Measurements from ENCODE around the gene CHEK1.

CHEK1 gene

DNA sequence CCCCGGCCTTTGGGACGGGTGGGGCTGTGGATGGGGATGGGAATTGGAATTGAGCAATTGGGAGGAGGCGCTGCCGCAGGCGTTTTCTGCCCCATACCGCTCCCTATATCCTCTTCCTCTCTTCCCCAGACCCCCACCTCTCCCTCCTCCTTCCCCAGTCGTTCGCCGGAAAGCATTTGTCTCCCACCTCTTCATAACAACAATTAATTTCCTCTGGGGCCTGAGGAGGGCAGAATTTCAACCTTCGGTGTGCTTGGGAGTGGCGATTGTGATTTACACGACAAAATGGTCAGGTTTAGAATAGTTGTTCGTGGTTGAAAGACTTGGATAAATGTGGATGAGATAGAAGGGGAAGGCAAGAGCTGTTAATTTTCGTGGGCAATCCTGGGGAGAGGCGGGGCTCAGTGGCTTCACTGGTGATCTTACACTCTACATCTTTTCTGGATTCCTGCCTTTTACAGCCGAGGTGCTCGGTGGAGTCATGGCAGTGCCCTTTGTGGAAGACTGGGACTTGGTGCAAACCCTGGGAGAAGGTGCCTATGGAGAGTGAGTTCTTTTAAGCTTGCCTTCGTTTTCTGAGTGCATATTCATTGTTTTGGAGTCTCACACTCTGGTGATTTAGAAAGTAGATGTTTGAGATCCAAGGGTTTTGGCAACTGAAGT lies 1.5 kb downstream of the CHEK1 start:
- DNase-seq (ENCODE audit: low read depth) = no peak

GRCh38 chr11:125627236-125627910 lies 2.4 kb downstream of the CHEK1 start:
- DNase-seq (ENCODE audit: low read depth) = no peak

DNA sequence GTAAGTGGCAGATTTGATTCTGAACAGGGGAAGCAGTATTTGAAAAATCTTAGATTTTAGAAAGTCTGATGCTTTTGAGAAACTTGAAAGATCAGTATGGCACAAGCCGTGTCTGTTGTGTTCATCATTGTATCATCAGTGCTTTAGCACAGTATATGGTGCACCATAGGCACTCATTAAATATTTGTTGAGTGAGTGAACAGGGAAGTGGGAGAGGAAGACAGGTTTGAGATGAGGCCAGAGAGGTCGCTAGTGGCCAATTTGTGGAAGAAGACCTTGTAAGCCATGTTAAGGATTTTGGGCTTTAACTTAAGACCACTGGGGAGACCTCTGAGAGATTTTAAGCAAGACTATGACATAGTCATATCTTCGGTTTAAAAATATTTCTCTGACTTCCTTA lies 12.9 kb downstream of the CHEK1 start:
- no peak for DNase-seq (ENCODE audit: low read depth)

DNA sequence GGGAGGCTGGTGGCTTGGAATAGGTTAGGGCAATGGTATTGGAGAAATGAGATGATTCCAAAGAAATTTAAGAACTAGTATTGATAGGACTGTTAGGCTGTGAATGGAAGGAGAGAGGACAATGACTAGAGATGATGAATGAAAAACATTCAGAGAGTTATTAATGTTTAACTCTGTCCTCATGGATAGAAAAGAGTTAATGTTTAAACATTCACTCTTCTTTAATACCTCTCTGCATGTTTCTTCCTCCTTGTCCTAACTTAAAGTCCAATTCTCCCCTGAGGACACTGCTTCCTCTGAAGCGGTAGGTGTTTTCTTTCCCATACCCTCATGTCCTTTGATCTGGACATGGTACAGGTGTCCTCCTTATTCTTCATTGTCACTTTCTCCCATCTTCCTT lies 13.4 kb downstream of the CHEK1 start:
- no peak for DNase-seq (ENCODE audit: low read depth)

GRCh38 chr11:125645871-125646270 lies 20.9 kb downstream of the CHEK1 start:
- DNase-seq (ENCODE audit: low read depth) = no peak

DNA sequence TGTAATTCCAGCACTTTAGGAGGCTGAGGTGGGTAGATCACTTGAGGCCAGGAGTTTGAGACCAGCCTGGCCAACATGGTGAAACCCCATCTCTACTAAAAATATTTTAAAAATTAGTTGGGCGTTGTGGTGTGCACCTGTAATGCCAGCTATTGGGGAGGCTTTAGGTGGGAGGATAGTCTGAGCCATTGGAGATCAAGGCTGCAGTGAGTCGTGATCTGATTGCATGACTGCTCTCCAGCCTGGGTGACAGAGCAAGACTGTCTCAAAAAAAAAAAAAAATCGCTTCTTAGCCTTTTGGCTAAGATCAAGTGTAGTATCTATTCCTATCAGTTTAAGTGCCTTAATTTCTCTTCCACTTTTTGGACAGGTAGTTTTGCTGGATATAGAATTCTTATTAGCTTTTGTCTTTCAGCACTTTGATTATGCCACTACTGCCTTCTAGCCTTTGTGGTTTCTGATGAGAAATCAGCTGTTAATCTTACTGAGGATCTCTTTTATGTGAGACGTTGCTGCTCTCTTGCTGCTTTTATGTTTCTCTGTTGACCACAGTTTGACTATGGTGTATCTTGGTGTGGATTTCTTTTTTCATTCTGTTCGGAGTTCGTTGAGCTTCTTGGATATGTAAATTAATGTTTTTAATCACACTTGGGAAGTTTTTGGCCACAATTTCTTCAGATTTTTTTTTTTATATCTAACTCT lies 24.7 kb downstream of the CHEK1 start:
- DNase-seq (ENCODE audit: low read depth) = no peak

- DNase-seq (ENCODE audit: low read depth) = no peak
Measured at GRCh38 chr11:125662689-125663088, 37.7 kb downstream of the CHEK1 start.

- DNase-seq (ENCODE audit: low read depth) = no peak
Measured at GRCh38 chr11:125663910-125664309, 38.9 kb downstream of the CHEK1 start.

- no peak for DNase-seq (ENCODE audit: low read depth)
Measured at GRCh38 chr11:125667151-125667550, 42.2 kb downstream of the CHEK1 start.

GRCh38 chr11:125670172-125670571 lies 45.2 kb downstream of the CHEK1 start:
- DNase-seq (ENCODE audit: low read depth) = no peak

DNA sequence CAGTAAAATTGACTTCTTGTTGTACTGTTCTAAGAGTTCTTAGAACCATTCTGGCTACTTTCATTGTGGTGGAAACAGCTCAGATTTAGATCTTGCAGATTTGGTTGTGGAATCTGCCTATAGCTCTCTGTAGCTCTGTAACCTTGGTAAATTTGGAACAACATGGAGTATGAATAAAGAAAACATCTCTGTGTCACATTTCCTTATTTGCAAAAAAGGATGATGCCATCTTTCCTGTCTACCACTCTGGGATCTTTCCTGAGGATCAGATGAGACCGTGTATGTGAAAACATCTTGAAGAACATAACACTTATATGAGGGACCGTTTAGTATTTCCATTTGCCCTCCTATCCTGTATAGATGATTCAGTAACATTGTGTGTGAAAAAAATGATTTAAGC lies 46.6 kb downstream of the CHEK1 start:
- DNase-seq (ENCODE audit: low read depth) = no peak

- DNase-seq (ENCODE audit: low read depth) = no peak
Measured at GRCh38 chr11:125674210-125674609, 49.2 kb downstream of the CHEK1 start.

DNA sequence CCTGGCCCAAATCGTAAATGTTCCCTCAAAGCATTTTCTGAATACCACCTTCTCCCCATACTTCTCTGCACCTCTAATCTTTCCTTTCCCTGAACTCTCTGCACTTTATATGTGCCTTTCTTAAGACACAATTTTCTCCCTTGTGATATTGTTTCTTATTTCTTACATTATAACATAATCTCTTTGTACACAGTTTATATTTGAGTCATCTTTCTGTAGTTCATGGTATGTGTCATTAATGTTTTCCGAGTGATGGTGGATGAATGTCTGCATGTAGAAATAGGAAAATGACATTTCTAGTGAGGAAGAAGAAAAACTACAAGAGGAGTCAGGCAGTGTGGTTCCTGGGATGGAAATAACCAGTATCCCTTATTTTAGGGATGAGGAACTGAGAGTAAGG lies 50.2 kb downstream of the CHEK1 start:
- no peak for DNase-seq (ENCODE audit: low read depth)

- DNase-seq (ENCODE audit: low read depth) = no peak
Measured at GRCh38 chr11:125679397-125679796, 54.4 kb downstream of the CHEK1 start.

DNA sequence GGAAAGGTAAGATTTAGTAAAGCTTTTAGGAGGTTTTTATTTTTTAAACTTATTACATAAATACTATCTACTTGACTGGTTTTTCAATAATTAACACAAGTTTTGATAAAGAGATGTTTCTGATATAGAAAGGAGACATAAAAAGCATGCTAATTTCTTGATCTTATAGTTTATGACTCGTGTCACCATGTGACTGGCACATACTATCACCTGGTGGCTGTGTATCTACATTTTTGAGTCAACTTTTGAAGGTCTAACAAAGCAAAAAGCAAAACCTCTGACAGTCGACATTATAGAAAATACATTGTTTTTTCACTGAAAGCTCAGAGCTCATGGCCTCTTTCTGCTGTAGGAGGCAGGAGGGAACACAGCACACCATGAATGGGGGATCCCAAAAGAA lies 54.9 kb downstream of the CHEK1 start:
- DNase-seq (ENCODE audit: low read depth) = no peak

GRCh38 chr11:125680747-125681146 lies 55.8 kb downstream of the CHEK1 start, which contains the start of gene ACRV1:
Gene ACRV1, minus strand, starts transcription at chr11:125680847. Its CDS starts 67 bp downstream, at chr11:125680780.
- no peak for DNase-seq (ENCODE audit: low read depth)

- no peak for DNase-seq (ENCODE audit: low read depth)
Measured at GRCh38 chr11:125685228-125685627, 60.3 kb downstream of the CHEK1 start.

GRCh38 chr11:125688066-125688465 lies 63.1 kb downstream of the CHEK1 start:
- no peak for DNase-seq (ENCODE audit: low read depth)

DNA sequence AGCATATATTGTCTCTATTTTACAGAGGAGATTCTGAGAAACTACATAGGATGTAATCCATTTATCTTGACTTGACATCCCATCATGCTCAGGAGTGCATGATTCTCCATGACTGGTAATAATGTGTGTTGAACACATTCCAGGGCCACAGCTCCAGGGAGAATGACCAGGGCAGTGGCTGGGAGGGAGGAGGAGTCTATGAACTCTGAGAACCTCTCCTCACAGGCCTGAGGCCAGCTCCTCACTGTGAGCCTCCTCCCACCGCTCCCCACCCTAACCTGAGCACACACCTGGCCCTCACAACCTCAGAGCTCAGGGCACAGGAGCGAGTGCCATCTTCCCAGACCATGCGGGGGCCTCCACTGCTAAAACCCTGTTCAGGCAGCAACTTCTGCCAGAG lies 63.7 kb downstream of the CHEK1 start:
- DNase-seq (ENCODE audit: low read depth) = no peak

GRCh38 chr11:125689274-125689859 lies 64.4 kb downstream of the CHEK1 start:
- DNase-seq (ENCODE audit: low read depth) = no peak

- DNase-seq (ENCODE audit: low read depth) = no peak
Measured at GRCh38 chr11:125690006-125690405, 65.0 kb downstream of the CHEK1 start.

DNA sequence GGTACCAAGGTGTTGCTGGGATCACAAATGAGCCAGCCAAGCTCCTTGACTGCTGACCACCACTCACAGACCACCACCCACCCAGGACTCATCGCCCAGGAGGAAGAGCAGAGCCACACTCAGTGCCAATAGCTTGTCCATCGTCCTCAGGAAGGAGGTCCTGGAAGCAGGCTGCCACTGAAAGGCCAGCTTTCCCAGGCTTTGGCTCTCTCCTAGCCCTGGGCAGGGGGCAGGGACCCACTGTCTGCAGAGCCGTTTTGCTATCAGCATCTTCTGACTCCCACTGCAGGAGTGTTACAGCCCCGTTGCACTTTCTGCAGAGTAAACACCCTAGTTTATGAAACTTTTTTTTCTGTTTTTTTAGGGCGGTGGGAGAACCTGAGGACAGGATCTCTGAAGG lies 67.9 kb downstream of the CHEK1 start:
- no peak for DNase-seq (ENCODE audit: low read depth)

GRCh38 chr11:125694951-125695350 lies 70.0 kb downstream of the CHEK1 start:
- no peak for DNase-seq (ENCODE audit: low read depth)

Data from T-helper 22 cell (primary cell).